ENCODE results near the gene OIT3.

DNA sequence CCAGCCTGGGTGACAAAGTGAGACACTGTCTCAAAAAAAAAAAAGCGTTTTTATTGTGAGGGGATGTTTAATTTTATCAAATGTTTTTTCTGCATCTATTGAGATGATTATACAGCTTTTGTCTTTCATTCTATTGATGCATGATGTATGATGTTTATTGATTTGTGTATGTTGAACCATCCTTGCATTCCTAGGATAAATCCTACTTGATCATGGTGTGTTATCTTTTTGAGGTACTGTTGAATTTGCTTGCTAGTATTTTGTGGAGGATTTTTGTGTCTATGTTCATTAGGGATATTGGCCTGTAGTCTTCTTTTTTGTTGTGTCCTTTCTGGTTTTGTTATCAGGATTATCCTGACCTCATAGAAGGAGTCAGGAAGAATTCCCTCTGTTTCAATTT, 83.3 kb downstream of the OIT3 start:
- TF ChIP-seq CTCF (IDR thresholded peaks at IDR 0.05) (no peak), EZH2phosphoT487 (IDR thresholded peaks at IDR 0.05) (no peak)
